Measurements from ENCODE around the gene SH3PXD2A. TPM values are rescaled to one million over a fixed set of nuclear protein-coding genes. Genes with fewer than 3 reads are reported as not detected.

SH3PXD2A gene
- total RNA-seq, 1 experiment from 2014 or later: 6.3 TPM

GRCh38 chr10:103729851-103730250 is 125.5 kb downstream of the SH3PXD2A start:
- Mint-ChIP-seq H3K4me3 (ENCODE audit: unreplicated experiment) (no peak overlapping the region), H3K4me1 (ENCODE audit: low read depth, unreplicated experiment) (peaks cover 7% of the 10 kb centered on the region), H3K27me3 (ENCODE audit: insufficient read depth, unreplicated experiment) (no peaks in the 10 kb centered on the region), H3K27ac (ENCODE audit: unreplicated experiment) (no peak overlapping the region), H3K36me3 (ENCODE audit: insufficient read depth, unreplicated experiment) (peaks cover 5% of the 10 kb centered on the region), H3K9me3 (ENCODE audit: unreplicated experiment) (no peaks in the 10 kb centered on the region)
- intact Hi-C loops (cut with micrococcal nuclease; ENCODE audit: unreplicated experiment): no loop called here
- POLR2A ChIA-PET: no interaction called here
- Histone ChIP-seq H3K27me3 (replicated peaks; ENCODE audit: control insufficient read depth, insufficient read depth, low read length) (no peaks in the 10 kb centered on the region), H3K4me1 (peaks cover 9% of the 10 kb centered on the region), H3K9me3 (no peaks in the 10 kb centered on the region), H3K4me3 (ENCODE audit: low read depth, low read length) (no peak overlapping the region), H3K36me3 (ENCODE audit: control insufficient read depth, insufficient read depth, low read length) (no peaks in the 10 kb centered on the region; the same call in 1 of the 2 replicates)
- no peak for TF ChIP-seq CTCF (IDR thresholded peaks at IDR 0.05; ENCODE audit: insufficient read depth in 1 of 2, low read depth in 1 of 2, low read length in 1 of 2, severe bottlenecking in 1 of 2, unreplicated experiment in 1 of 2)
- DNase-seq: no peak
- BruUV-seq (replicated peaks): no TSS peak
- CTCF ChIA-PET: no interaction called here

GRCh38 chr10:103727991-103728689 is 127.2 kb downstream of the SH3PXD2A start:
- POLR2A ChIA-PET: no interaction called here
- no peaks in the 10 kb centered on the region for H3K9me3 Mint-ChIP-seq (ENCODE audit: unreplicated experiment)

GRCh38 chr10:103727546-103727963 is 127.8 kb downstream of the SH3PXD2A start:
- Mint-ChIP-seq H3K36me3 (ENCODE audit: insufficient read depth, unreplicated experiment) (peaks cover 5% of the 10 kb centered on the region), H3K27ac (ENCODE audit: unreplicated experiment) (no peak overlapping the region), H3K27me3 (ENCODE audit: insufficient read depth, unreplicated experiment) (no peaks in the 10 kb centered on the region), H3K4me3 (ENCODE audit: unreplicated experiment) (no peak overlapping the region), H3K4me1 (ENCODE audit: low read depth, unreplicated experiment) (no peaks in the 10 kb centered on the region), H3K9me3 (ENCODE audit: unreplicated experiment) (no peaks in the 10 kb centered on the region)
- no peak for DNase-seq
- BruUV-seq (replicated peaks): no TSS peak
- TF ChIP-seq CTCF (IDR thresholded peaks at IDR 0.05; ENCODE audit: insufficient read depth in 1 of 2, low read depth in 1 of 2, low read length in 1 of 2, severe bottlenecking in 1 of 2, unreplicated experiment in 1 of 2): no peak
- Histone ChIP-seq H3K4me3 (ENCODE audit: low read depth, low read length) (no peak overlapping the region), H3K4me1 (peaks cover under 1% of the 10 kb centered on the region; the same call in 1 of the 2 replicates), H3K27me3 (replicated peaks; ENCODE audit: control insufficient read depth, insufficient read depth, low read length) (no peaks in the 10 kb centered on the region), H3K36me3 (ENCODE audit: control insufficient read depth, insufficient read depth, low read length) (no peaks in the 10 kb centered on the region; the same call in 1 of the 2 replicates), H3K9me3 (no peaks in the 10 kb centered on the region)
- ChIA-PET CTCF (no interaction called here), POLR2A (no interaction called here)
- intact Hi-C loops (cut with micrococcal nuclease; ENCODE audit: unreplicated experiment): no loop called here

More at GRCh38 chr10:103727991-103728689, 127.2 kb downstream of the SH3PXD2A start:
- Mint-ChIP-seq H3K27ac (ENCODE audit: unreplicated experiment) (no peak overlapping the region), H3K27me3 (ENCODE audit: insufficient read depth, unreplicated experiment) (no peaks in the 10 kb centered on the region), H3K4me1 (ENCODE audit: low read depth, unreplicated experiment) (peaks cover 4% of the 10 kb centered on the region), H3K4me3 (ENCODE audit: unreplicated experiment) (no peak overlapping the region), H3K36me3 (ENCODE audit: insufficient read depth, unreplicated experiment) (peaks cover 5% of the 10 kb centered on the region)
- CTCF ChIA-PET: no interaction called here
- DNase-seq: no peak
- Histone ChIP-seq H3K27me3 (replicated peaks; ENCODE audit: control insufficient read depth, insufficient read depth, low read length) (no peaks in the 10 kb centered on the region), H3K36me3 (ENCODE audit: control insufficient read depth, insufficient read depth, low read length) (no peaks in the 10 kb centered on the region; the same call in 1 of the 2 replicates), H3K4me1 (peaks cover 7% of the 10 kb centered on the region), H3K4me3 (ENCODE audit: low read depth, low read length) (no peak overlapping the region), H3K9me3 (no peaks in the 10 kb centered on the region)
- intact Hi-C loops (cut with micrococcal nuclease; ENCODE audit: unreplicated experiment): no loop called here
- no peak for TF ChIP-seq CTCF (IDR thresholded peaks at IDR 0.05; ENCODE audit: insufficient read depth in 1 of 2, low read depth in 1 of 2, low read length in 1 of 2, severe bottlenecking in 1 of 2, unreplicated experiment in 1 of 2)
- no TSS peak for BruUV-seq (replicated peaks)

Measured in Caco-2 (cell line).